Stomach (tissue), 9 donors: ENCODE results near the gene KRT222. TPM values are rescaled to one million over a fixed set of nuclear protein-coding genes. Genes with fewer than 3 reads are reported as not detected.

Source experiments
- DNase-seq, 2 donors: peaks; one replicate each; pipeline versions ENCODE4 v3.0.0 to v3.0.0-alpha.2; 2013 to 2019
- H3K27ac ChIP-seq, 5 donors: fragments of 200-600 bp in 4 of 5; sonication (generic) in 4 of 5; one replicate each; pipeline ENCODE4 v1.5.1; 2013 to 2019; ENCODE audit warnings: mild to moderate bottlenecking in 1 of 5, moderate library complexity in 1 of 5
- H3K27me3 ChIP-seq, 3 donors: fragments of 200-600 bp; sonication (generic); one replicate each; pipeline ENCODE4 v1.5.1; 2017 to 2019; ENCODE audit warnings: mixed run types in 1 of 3
- H3K36me3 ChIP-seq, 4 donors: fragments of 200-600 bp; sonication (generic); 1 replicate in 3 of 4; 2 replicates in 1 of 4; pipeline ENCODE4 v1.5.1; 2016 to 2019
- H3K4me1 ChIP-seq, 4 donors: fragments of 200-600 bp; sonication (generic); one replicate each; pipeline ENCODE4 v1.5.1; 2016 to 2019
- H3K4me3 ChIP-seq, 4 donors: fragments of 200-600 bp; sonication (generic) in 3 of 4; one replicate each; pipeline ENCODE4 v1.5.1; 2016 to 2019; ENCODE audit warnings: mild to moderate bottlenecking in 1 of 4
- H3K9me3 ChIP-seq, 4 donors: fragments of 200-600 bp; sonication (generic); one replicate each; pipeline ENCODE4 v1.5.1; 2016 to 2019
- CTCF ChIP-seq, 7 experiments: fragments of 450-650 bp in 4 of 7; fragments of 200-600 bp in 3 of 7; sonication (generic) in 3 of 7; IDR thresholded peaks; one replicate each; pipeline ENCODE4 v1.5.1; 2016 to 2019; ENCODE audit warnings: antibody characterized with exemption in 7 of 7, control low read depth in 2 of 7, mild to moderate bottlenecking in 1 of 7
- EP300 ChIP-seq: sonication (generic); formaldehyde crosslinking; IDR thresholded peaks from one replicate; pipeline ENCODE4 v1.6.1; 2017; ENCODE audit warnings: antibody characterized with exemption
- POLR2A ChIP-seq, 4 donors: fragments of 450-650 bp; IDR thresholded peaks; one replicate each; pipeline ENCODE4 v1.6.1; 2016; ENCODE audit warnings: antibody characterized with exemption in 4 of 4, control low read depth in 2 of 4, mild to moderate bottlenecking in 1 of 4, moderate library complexity in 1 of 4
- POLR2AphosphoS5 ChIP-seq, 3 donors: sonication (generic); formaldehyde crosslinking; IDR thresholded peaks; one replicate each; pipeline ENCODE4 v1.6.1; 2016; ENCODE audit warnings: antibody characterized with exemption in 3 of 3
- WGBS, 5 donors: extraction: QIAGEN DNeasy Blood & Tissue Kit in 3 of 5; methylation state at CpG; one replicate each; pipeline versions ENCODE4 v1.1.5 to v1.1.7; 2013 to 2018; 5-methylcytosine and 5-hydroxymethylcytosine counted together
- intact Hi-C: fragments of 100-400 bp; cut with DNase I; formaldehyde crosslinking; loops from one replicate; pipeline ENCODE4 v1.15.1; 2023; ENCODE audit warnings: low total_unique reads
- polyA plus RNA-seq, 3 donors: library from polyadenylated mRNA; stranded (reverse); fragments of 200-250 nt; gene quantifications; one replicate each; pipeline ENCODE4 v1.2.3, GENCODE V29; 2013
- total RNA-seq, 5 donors: library from RNA; depleted of rRNA; stranded (reverse); fragments of >200 nt; gene quantifications; one replicate each; pipeline versions ENCODE4 v1.1.0 to v1.2.3, GENCODE V29; 2014 to 2016
- donor health status: healthy with polysubstance abuse.
- donor health status: Bipolar disorder and iron deficiency.
- donor health status: healthy.

Gene KRT222
- total and polyA plus RNA-seq, 8 donors = 0.33 to 2.8 (median 0.83) TPM; not detected in 4

- WGBS, 5 donors = 62 to 78% (median 68%) methylated on average over 2 of the region's 2 CpGs
- no peak overlapping the region for H3K27ac ChIP-seq
- peaks cover 0 to 15% (median 0%) of the 10 kb centered on the region in 3 donors for H3K27me3 ChIP-seq
- H3K4me3 ChIP-seq = no peak overlapping the region
- H3K4me1 ChIP-seq = peaks cover 0 to 8% (median 0%) of the 10 kb centered on the region in 4 donors
- intact Hi-C loops = loop anchor here (10.0 kb wide), 1 partner anchor 174 kb away; the partner anchor contains the start of gene KRT27
- no peak for TF ChIP-seq CTCF (IDR thresholded peaks at IDR 0.05)
- no peak for TF ChIP-seq POLR2AphosphoS5 (IDR thresholded peaks at IDR 0.05)
- TF ChIP-seq EP300 = no peak
- TF ChIP-seq POLR2A (IDR thresholded peaks at IDR 0.05) = no peak
- H3K36me3 ChIP-seq = no peaks in the 10 kb centered on the region
- DNase-seq = no peak
- H3K9me3 ChIP-seq = no peaks in the 10 kb centered on the region
Measured at GRCh38 chr17:40610359-40610758, 54.6 kb downstream of the KRT222 start.

DNA sequence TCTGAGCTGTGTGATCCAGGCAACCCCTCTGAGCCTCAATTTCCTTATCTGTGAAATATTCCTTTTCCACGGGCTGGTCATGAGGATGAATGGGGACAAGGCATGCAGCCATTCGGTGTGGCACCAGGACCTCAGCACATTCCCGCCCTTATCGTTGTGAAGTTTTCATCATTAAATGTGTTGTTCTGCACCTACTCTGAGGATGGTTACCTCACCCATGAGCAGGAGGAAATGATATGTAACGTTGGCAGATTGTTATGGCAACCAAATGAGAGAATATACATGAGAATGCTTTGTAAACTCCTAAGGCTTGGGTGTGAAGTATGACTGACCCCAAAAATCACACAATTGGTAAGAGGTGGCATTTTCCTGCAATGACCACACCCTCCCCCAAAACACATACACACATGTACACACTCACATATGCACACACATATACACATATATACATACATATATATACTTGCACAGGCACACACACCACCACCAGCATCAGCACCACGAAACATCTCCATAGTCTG is 56.9 kb downstream of the KRT222 start:
- intact Hi-C loops = no loop called here
- no peak for TF ChIP-seq CTCF (IDR thresholded peaks at IDR 0.05)
- no peak for TF ChIP-seq POLR2A (IDR thresholded peaks at IDR 0.05)
- no peak for TF ChIP-seq EP300
- no peak for TF ChIP-seq POLR2AphosphoS5 (IDR thresholded peaks at IDR 0.05)
- no peak overlapping the region for H3K4me3 ChIP-seq
- H3K9me3 ChIP-seq = no peaks in the 10 kb centered on the region
- no peaks in the 10 kb centered on the region for H3K27me3 ChIP-seq
- no peaks in the 10 kb centered on the region for H3K36me3 ChIP-seq
- DNase-seq = peak in 1 of 2 donors; percentile 50
- H3K4me1 ChIP-seq = peaks cover 0 to 8% (median 1%) of the 10 kb centered on the region in 4 donors
- 68 to 80% (median 72%) methylated on average over 6 of the region's 6 CpGs for WGBS, 5 donors
- H3K27ac ChIP-seq = no peak overlapping the region

DNA sequence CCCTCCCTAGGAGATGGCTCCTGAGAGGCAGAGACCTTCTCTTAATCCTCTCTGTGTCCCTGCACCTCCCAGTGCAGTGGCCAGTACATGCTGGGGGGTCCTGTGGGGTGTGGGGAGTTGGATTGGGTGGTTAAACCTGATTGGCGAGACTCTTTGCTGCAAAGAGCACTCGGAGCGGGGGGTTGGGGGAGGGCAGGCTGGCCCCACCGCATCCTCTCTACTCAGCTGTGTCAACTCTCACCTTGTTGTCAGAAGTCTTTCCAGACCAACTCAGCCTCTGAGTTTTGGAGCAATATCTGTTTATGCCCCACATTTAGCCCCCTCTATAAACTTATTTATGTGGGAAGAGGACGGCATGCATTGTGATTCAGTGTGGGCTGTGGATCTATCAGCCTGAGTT is 57.3 kb downstream of the KRT222 start:
- H3K27ac ChIP-seq = no peak overlapping the region
- 56 to 75% (median 70%) methylated on average over 5 of the region's 5 CpGs for WGBS, 5 donors
- no peaks in the 10 kb centered on the region for H3K27me3 ChIP-seq
- peaks cover 0 to 8% (median 4%) of the 10 kb centered on the region in 4 donors for H3K4me1 ChIP-seq
- intact Hi-C loops = no loop called here
- TF ChIP-seq EP300 (no peak), CTCF (IDR thresholded peaks at IDR 0.05) (no peak), POLR2A (IDR thresholded peaks at IDR 0.05) (no peak), POLR2AphosphoS5 (IDR thresholded peaks at IDR 0.05) (no peak)
- peak in 1 of 2 donors; percentile 40 for DNase-seq
- H3K36me3 ChIP-seq = no peaks in the 10 kb centered on the region
- H3K9me3 ChIP-seq = no peaks in the 10 kb centered on the region
- H3K4me3 ChIP-seq = no peak overlapping the region

GRCh38 chr17:40606548-40607353 is 58.2 kb downstream of the KRT222 start:
- Histone ChIP-seq H3K36me3 (no peaks in the 10 kb centered on the region), H3K9me3 (no peaks in the 10 kb centered on the region)
- intact Hi-C loops = no loop called here

More at GRCh38 chr17:40606548-40607353, 58.2 kb downstream of the KRT222 start:
- no peak for DNase-seq
- H3K27me3 ChIP-seq = no peaks in the 10 kb centered on the region
- H3K27ac ChIP-seq = peak overlapping the region in 2 of 5 donors; percentile 42 to 45
- TF ChIP-seq CTCF (IDR thresholded peaks at IDR 0.05) (no peak), POLR2AphosphoS5 (IDR thresholded peaks at IDR 0.05) (no peak), EP300 (no peak), POLR2A (IDR thresholded peaks at IDR 0.05) (no peak)
- peaks cover 0 to 14% (median 4%) of the 10 kb centered on the region in 4 donors for H3K4me1 ChIP-seq
- no peak overlapping the region for H3K4me3 ChIP-seq
- WGBS, 5 donors = 44 to 70% (median 64%) methylated on average over 10 of the region's 10 CpGs
